Activated CD4-positive, CD25-positive, alpha-beta regulatory T cell treated with anti-CD3 and anti-CD28 coated beads, Interleukin-2, amount 50 U/mL, for 24 hours (primary cell): ENCODE measurements around the gene NYAP1.
"Not testable (repeated sequence)": the region's sequence is repeated elsewhere in the genome, so short reads cannot be mapped to it uniquely, and the experiment has no call there.

Experiments used
- ATAC-seq, 2 donors: fragments of 150-1000 bp; cut with Tn5 transposase; one replicate each; pipeline ENCODE4 v1.10.0; 2021; ENCODE audit warnings: mild to moderate bottlenecking in 1 of 2, moderate library complexity in 1 of 2

Gene NYAP1

DNA sequence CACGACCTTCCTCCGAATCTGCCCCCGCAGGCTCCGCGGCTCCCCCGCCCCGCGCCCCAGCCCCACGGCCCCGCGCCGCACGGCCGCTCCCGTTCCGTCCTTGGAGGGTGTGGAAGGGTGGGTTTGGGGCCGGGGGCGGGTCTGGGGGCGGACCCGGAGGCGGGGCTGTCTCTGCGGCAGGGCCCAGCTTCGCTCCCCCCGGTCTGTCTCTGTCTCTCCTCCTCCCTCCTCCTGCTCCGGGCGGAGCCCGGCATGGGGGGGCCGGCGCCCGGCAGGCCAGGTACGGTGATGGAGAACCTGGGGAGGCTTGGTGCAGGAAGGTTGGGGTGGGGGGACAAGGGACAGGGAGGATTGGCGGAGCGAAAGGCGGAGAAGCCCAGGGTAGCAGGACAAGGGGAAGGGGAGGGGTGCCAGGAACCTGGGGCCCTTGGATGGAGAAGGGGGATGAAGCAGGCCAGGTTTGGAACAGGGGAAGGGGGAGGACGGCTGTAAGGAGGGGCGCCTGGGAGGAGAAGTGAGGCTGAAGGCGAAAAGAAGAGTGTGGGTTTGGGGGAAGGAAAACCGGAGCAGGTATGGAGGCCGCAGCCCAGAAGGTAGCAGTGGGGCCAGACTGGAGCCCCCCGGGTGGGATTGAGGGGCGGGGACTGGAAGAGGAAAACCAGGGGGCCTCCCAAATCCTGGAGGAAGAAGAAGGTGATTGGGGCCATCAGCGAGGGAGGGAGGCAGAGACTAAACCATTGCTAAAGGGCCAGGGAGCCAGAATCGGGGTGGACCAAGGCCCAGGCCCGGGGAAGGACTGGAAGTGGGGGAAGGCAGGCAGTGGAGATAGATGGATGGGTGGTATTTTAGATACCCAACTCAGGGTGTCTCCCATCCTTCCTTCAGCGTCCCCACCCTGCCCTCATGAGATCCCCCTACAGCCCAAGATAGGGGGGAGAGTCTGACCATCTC lies at the start of gene NYAP1:
Gene NYAP1 (plus strand): TSS at position 206 of the 951 bp plus-strand sequence. CDS start 1,385 bp downstream, outside the sequence.
- peak; percentile 21 to 26 for ATAC-seq

DNA sequence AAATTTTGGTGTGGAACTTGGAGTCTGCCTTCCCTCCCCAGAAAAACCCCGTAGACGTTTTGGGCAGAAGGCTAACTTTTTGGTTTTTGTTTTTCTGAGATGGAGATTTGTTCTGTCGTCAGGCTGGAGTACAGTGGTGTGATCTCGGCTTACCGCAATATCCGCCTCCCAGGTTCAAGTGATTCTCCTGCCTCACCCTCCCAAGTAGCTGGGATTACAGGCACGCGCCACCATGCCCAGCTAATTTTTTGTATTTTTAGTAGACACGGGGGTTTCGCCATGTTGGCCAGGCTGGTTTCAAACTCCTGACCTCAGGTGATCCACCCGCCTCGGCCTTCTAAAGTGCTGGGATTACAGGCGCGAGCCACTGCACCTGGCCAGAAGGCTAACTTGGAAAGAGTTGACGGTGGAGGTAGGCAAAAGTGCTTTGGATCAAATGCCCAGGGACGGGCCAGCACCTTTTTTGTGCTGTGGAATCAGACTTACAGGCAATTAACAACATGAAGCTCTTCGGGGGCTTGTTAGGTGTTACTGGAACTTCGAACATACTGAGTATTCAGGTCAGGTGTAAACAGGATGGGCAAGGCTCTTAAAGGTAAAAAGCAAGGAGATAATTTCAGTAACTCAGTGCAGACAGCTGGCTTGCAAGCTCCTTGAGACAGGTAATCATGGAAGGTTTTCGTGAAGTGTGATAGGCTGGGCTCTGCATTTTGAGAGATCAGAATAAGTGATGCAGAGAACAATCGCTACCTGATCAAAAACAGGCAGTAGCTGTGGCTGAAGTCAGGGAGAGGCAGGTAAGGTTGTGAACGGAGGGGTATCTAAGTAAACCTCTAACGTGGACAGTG lies 49.2 kb upstream of the NYAP1 start:
- no peak for ATAC-seq

DNA sequence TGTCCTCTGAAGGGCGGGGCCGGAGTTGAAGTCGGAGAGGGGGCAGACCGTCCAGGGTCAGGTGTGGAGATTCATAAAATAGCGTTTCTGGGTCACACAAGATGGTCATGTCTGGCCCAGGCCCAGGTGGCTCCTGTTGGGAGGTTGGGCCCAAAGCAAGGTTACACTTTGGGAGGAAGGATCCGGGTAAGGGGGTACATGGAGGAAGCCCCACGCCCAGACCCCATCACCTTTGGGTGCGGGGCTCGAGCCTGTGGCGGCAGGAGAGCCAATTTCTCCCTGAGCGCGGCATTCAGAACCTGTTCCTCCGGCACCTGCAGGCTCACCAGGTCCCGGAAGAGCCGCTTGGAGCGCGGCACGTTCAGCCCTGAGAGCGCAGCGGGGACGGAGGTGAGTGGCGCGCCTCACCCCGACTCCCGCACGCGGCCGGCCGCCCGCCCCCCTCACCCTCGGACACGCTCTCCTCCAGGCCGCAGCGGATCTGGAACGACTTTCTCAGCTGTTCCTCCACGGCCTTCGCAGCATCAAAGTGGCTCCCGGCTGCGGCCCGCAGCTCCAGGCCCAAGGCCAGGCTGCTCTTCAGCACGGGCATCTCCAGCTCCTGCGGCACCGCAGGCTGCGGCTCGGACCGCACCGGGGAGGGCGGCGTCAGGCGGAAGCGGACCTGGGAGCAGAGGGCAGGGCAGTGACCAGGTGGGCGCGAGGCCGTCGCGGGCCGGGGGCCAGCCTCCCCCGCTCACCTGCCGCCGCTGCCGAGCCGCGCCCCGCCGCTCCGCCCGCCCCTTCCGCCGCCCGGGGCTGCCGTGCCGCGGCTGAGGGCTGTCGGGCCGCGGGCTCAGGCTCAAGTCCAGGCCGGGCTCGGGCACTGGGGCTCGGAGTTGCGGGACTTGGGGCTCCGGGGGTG lies 48.1 kb upstream of the NYAP1 start:
- peak; percentile 28 to 41 for ATAC-seq

DNA sequence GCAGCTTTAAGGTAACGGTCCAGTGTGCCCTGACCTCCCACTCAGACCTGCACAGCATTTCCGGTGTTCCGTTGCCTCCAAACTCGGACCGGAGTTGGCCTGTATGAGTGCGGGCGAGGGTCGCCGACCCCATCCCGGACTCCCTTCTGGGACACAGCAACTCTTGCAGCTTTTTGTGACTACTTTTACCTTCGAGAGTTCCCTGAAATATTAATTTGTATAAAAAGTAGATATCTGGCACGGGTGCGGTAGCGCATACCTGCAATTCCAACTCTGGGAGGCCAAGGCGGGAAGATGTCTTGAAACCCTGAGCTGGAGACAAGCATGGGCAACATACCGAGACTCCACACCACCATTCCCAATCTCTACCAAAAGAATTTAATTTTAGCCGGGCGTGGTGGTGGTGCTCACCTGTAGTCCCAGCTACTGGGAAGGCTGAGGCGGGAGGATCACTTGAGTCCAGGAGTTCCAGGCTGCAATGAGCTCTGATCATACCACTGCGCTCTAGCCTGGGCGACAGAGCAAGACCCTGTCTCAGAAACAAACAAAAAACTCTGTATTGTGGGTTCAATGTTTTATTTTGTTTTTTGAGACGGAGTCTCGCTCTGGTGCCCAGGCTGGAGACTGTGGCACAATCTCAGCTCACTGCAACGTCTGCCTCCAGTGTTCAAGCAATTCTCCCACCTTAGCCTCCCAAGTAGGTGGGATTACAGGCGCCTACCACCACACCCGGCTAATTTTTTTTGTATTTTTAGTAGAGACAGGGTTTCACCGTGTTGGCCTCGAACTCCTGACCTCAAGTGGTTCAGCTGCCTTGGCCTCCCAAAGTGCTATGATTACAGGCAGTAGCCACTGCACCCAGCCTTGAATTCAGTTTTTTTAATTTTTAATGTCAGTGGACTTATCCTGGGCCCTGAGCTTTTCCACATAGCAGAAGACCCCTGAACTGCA lies 46.3 kb upstream of the NYAP1 start:
- ATAC-seq: no peak

DNA sequence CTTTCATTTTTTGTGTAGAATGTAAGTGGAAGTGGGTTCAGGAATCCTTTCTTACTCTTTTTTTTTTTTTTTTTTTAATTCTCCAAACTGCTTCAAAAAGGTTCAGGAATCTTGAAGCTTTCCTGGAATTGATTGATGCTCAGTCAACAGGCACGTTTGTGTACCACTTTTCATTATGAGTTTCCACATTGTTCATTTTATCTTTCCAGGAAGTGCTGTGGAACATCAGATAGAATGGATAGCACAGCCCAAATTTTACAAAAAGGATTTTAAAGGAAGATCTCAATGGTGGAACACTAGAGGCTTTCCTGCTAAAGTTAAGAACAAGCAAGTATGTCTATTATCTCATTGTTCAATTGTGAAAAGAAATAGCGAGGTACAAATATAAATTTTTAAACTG lies 45.6 kb upstream of the NYAP1 start:
- ATAC-seq: no peak

DNA sequence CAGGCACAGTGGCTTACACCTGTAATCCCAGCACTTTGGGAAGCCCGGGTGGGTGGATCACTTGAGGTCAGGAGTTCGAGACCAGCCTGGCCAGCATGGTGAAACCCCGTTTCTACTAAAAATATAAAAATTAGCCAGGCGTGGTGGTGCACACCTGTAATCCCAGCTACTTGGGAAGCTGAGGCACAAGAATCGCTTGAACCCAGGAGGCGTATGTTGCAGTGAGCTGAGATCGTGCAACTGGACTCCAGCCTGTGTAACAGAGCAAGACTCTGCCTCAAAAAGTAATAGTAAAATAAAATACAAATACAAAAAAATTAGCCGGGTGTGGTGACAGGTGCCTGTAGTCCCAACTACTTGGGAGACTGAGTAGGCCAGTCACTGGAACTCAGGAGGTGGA lies 45.0 kb upstream of the NYAP1 start:
- ATAC-seq: not testable (repeated sequence)

DNA sequence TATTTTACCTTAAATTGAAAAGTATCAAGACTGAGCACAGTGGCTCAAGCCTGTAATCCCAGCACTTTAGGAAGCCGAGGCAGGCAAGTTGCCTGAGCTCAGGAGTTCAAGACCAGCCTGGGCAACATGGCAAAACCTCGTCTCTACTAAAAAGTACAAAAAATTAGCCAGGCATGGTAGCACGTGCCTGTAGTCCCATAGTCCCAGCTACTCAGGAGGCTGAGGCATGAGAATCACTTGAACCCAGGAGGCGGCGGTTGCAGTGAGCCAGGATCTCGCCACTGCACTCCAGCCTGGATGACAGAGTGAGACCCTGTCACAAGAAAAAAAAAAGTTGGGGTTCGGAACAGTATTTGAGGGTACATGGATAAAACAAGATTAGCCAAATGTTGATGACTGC lies 44.5 kb upstream of the NYAP1 start:
- not testable (repeated sequence) for ATAC-seq

DNA sequence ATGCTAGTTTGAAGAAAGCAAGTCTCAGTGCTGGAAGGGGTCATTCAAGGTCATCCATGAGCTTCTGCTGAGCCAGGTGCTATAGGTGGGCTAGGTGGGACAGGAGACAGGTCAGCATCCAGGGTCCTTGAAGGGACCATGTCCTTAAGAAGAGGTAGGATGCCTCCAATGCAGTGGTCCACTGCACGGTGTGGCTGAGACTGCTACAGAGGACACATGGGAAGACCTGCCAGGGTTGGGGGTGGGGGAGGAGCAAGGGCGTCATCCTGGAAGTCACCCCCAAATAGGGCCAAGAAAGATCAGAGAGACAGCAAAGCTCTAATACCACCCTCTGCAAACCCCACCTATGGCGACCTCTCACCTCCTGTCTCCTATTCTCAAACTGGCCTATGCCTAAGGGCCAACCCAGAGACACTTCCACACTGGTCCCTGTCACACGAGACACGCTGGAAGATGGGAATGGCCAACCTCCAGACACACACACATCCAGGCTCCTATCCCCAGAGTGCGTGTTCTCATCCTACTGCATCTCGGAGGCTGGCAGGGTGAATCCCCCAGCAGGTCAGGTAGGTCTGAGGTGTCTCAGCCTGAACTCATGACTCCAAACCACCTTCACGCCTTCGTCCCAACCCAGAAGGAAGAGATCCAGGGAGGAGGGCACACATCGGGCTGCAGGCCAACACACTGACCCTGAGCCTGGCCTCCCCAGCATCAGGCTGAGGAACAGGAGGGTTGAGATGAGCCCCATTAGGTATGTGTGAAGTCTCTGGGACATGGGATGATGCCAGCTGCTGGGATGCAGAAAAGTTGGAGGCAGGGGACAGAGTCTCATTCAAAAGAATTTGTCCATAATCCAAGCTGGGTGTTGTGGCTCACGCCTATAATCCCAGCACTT lies 41.8 kb upstream of the NYAP1 start:
- no peak for ATAC-seq

DNA sequence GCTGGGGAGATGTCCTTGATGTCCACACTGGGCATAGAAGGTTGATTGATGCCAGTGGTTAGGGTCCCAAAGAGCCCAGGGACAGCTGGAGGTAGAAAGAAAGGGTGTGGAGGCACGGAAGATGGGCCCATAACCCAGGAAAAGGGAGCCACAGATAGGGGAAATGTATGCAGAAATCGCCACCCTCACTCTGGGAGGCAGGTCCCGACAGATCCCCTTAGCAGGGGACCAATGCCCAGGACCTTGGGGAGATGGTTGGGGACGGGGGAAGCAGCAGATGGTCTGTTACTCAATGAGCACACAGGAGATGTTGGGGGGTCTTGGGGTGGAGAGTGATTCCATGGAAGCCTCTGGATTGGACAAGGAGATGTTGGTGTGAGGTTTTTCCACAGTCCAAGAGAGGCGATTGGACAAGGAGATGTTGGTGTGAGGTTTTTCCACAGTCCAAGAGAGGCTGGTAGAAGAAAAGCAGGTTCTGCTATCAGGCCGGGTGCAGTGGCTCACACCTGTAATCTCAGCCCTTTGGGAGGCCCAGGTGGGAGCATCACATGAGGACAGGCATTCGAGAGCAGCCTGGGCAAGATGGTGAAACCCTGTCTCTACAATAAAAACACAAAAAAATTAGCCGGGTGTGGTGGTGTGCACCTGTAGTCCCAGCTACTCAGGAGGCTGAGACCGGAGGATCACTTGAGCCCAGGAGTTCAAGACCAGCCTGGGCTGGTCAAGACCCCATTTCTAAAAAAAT lies 40.5 kb upstream of the NYAP1 start:
- ATAC-seq: no peak

DNA sequence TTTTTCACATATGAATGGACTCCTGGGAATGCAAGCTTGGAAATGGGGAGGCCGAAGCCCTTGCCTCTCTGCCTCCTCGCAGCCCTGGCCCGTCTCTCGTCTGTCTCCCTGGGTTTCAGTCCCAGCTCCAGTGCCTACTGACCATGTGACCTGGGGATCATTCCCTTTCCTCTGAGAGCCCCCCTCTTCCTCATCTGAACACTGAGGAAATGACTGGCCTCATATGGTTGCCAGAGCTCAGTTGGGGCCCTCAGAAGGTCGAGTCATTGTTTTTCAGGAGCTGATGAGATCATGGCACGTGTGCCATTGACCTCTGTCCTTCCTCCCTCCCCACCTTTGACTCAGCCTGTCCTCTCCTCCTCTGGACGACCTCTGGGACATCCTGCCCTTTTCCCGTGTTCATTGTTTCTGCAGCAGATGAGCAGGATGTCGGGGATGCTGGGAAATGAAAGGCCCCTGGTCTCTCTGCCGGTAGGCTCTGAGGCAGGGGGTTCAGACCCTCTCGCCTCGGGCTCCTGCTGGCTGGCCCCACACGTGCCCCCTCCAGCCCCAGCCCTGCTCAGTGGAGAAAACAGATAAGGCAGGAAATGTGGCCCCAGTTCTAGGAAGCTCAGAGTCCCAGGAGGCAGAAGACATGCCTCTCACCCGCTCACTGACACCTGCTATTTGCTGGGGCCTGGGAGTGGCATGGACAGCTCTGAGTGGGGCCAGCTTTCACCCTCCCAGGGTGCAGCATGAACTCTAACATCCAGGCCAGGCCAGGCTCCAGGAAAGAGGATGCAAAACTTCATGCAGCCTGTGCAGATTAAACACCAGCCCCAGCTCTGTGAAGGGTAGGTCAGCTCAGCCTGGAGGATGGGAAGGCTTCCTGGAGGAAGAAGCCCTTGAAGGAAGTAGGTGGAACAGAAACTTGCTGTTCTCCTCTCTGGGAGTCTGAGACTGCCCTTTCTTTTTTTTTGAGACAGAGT lies 39.1 kb upstream of the NYAP1 start:
- ATAC-seq: peak; percentile 53 to 62

DNA sequence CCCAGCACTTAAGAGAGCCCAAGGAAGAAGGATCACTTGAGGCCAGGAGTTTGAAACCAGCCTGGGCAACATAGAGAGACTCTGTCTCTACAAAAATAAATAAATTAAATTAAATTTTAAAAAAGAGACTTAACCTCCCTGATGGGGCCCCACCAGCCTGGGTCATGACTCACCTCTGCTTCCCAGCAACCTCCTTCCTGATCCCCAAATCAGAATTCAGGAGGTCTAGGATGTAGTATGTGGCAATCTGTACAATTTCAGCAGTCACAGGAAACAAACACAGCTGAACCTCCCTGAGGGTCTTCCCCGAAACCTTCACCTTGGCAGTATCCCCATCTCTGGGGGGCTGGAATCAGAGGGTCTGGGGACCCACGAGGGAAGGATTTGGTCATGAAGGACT lies 37.7 kb upstream of the NYAP1 start:
- ATAC-seq: no peak

DNA sequence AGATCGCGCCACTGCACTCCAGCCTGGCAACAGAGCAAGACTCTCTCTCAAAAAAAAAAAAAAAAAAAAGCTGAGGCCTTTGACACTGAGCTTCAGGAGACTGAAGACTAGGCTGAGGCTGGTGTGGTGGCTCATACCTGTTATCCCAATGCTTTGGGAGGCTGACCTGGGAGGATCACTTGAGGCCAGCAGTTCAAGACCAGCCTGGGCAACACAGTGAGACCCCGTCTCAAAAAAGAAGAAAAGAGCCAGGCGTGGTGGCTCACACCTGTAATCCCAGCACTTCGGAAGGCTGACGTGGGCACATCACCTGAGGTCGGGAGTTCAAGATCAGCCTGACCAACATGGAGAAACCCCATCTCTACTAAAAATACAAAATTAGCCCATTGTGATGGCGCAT lies 36.4 kb upstream of the NYAP1 start:
- not testable (repeated sequence) for ATAC-seq

DNA sequence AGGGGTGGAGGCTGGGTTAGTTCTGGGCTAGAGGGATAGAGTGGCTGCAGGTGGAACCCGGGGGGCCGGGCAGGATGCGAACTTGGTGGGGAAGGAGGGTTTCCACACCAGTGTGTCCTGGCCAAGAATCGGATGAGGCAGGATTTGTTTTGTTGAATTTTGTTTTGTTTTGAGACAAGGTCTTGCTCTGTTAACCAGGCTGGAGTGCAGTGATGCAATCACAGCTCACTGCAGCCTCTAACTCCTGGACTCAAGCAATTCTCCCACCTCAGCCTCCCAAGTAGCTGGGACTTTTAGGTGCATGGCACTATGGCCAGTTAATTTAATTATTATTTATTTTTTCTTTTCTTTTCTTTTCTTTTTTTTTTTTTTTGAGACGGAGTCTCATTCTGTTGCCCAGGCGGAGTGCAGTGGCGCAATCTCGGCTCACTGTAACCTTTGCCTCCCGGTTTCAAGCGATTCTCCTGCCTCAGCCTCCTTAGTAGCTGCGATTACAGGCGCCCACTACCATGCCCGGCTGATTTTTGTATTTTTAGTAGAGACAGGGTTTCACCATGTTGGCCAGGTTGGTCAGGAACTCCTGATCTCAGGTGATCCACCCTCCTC lies 34.4 kb upstream of the NYAP1 start:
- ATAC-seq: no peak

DNA sequence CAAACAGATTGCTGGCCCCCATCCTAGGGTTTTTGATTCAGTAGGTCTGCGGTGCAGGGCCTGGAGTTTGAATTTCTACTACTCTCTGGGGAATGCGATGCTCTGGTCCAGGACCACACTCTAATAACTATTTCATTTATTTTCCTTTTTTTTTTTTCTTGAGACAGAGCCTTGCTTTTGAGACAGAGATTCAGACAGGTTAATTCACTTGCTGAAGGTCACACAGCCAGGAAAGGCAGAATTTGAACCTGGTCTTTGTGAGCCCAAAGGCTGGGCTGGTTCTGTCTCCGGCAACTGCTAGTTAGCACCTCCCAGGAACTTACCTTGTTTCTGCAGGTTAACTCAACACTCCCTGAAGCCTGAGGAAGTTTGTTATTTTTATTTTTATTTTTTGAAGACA lies 31.2 kb upstream of the NYAP1 start:
- no peak for ATAC-seq

DNA sequence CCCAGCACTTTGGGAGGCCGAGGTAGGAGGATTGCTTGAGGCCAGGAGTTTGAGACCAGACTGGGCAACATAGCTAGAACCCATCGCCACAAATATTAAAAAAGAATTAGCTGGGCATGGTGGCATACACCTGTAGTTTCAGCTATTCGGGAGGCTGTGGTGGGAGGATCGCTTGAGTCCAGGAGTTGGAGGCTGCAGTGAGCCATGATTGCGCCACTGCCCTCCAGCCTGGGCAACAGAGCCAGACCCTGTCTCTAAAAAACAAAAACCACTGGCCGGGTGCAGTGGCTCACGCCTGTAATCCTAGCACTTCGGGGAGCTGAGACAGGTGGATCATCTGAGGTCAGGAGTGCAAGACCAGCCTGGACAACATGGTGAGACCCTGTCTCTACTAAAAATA lies 29.9 kb upstream of the NYAP1 start:
- not testable (repeated sequence) for ATAC-seq

DNA sequence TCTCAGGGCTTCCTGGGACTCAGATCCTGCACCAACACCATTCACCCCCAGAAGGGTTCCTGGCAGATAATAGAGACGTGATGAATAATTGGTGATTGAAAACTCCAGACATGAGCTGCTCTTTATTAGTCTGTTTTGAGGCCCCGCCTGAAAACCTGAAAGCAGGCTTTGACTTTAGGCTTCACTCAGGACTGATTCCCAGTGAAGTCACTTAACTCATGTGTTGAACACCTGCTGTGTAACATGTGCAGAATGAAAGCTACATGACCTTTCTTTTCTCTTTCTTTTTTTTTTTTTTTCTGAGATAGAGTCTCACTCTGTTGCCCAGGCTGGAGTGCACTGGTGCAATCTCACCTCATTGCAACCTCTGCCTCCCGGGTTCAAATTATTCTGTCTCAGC lies 28.5 kb upstream of the NYAP1 start:
- ATAC-seq: no peak

DNA sequence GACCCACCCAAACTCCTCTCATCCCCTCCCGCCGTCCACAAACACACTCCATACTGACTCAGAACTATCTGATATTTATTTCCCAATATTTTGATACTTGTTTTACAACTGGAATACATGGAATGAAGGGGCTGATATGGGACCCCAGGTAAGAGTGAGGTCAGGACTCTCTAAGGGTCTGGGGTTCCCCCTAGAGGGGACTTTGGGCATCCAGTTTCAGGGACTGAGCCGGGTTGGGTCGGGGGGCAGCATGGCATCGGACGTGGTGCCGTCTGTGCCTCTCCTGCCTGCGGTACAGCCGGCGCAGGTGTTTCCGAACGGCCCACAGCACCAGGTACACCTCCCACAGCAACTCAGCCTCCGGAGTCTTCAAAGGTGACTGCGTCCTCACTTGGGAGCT lies 27.2 kb upstream of the NYAP1 start:
- no peak for ATAC-seq

DNA sequence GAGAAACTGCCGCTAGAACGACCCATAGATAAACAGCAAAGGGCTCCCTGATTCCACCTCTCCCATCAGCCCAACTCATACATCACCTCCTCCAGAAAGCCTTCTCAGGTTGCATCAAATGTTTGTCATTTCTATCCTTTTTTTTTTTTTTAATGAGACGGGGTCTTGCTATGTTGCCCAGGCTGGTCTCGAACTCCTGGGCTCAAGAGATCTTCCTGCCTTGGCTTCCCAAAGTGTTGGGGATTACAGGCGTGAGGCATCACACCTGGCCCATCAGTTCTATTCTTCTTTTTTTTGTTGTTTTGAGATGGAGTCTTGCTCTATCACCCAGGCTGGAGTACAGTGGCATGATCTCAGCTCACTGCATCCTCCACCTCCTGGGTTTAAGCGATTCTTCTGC lies 26.7 kb upstream of the NYAP1 start:
- no peak for ATAC-seq
